Smooth muscle cell of the brain vasculature (primary cell): Measurements from ENCODE around the gene PKIG.
"Not testable (repeated sequence)": the region's sequence is repeated elsewhere in the genome, so short reads cannot be mapped to it uniquely, and the experiment has no call there.

Experiments
- DNase-seq: peaks from one replicate; pipeline ENCODE4 v3.0.0-alpha.2; 2012; ENCODE audit warnings: low read depth, low spot score

Gene PKIG

DNA sequence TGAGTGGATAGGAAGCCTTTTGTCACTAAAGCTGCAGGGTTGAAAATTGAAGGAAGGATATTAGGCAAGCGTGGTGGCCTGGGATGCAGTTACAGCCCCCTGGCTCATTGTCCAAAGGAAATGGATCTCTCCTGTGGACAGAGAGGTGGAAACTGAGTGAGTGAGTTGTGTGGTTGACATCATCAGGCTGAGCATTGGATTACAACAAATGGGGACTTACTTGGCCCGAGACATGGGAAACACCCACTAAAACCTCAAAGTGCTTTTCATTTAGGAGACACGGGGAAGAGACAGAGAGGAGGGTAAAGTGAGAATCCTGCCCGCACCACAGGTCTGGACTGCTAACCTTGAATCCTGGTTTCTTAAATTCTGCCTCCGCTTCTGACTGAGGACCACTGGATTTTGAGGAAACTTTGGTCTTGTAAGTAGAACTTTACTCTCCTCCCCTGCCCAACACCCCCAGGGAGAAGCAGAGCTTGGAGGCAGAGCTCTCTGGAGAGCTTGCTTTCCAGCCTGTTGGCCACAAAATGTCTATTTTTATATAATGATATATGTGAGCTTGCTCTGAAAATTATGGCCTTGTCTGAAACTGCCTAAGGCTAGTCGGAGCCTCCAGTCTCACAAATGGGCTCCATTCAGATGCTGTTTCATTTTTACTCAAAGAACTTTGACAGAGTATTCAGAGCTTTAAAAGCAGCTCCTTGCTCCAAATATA lies at the start of gene PKIG:
Gene PKIG (plus strand): TSS at position 269 of the 715 bp plus-strand sequence. CDS start 31,978 bp downstream, outside the sequence.
- DNase-seq: no peak

DNA sequence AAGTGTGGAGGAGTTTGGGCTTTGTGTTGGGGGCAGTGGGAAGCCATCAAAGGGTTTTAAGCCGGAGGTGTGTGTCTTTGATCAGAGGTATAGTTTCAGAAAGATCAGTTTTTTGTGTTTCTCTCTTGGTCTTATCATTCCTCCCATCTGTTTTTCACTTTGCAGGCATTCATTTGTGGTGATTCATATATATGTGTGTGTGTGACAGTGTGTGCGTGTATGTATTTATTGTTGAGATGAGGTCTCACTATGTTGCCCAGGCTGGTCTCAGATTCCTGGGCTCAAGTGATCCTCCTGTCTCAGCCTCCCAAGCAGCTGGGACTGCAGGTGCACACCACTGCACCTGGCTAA lies 49.4 kb upstream of the PKIG start:
- DNase-seq: no peak

DNA sequence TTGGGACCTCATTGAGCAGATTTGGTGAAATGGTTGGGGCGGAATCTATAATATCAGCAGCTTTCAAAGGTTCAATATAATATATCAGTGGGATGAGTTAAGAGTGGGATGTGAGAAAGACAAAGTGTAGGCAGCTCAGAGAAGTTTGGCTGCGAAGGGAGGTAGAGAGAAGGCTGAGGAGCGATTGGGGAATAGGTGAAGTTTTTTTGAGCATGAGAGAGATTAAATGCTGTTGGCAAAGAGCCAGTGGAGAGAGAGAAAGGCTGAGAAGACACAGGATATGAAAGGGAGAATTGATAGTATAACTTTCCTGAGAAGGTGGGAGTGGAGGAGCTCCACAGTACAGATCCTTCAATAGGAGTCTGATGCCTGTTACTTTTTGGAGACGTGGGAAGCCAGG lies 48.5 kb upstream of the PKIG start:
- DNase-seq: no peak

DNA sequence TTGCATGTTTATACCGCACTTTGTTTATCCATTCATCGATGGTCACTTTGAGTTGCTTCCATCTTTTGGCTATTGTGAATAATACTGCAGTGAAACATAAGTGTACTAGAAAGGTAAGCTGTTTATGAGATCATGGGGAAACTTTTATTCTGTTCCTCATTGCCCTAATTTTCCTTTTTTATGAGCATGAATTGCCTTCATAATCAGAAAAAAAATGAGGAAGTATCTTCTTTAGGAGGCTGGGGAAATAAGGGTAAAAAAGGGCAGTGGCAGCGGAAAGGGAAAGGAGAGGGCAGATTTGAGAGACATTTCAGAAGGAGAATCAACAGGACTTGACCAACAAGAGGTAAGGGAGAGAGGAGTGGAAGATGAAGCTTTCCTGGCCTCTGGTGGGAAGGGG lies 46.2 kb upstream of the PKIG start:
- no peak for DNase-seq

DNA sequence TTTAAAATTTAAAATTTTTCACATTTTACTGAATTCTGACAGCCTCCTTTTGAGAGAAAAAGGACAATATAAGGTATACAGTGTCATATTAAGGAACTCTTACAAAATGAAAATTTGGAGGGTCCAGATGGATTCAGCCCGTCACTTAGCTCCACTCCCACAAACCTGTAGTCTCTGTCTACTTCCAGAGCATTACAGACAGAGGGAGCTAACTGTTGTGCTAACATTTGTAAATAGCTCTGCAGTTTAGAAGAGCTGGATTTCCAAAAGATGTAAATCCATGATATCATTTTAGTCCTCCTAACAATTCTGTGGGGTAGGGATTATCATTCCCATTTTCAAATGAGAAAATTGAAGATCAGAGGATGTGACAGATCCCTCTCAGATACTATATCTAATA lies 44.4 kb upstream of the PKIG start:
- DNase-seq: no peak

DNA sequence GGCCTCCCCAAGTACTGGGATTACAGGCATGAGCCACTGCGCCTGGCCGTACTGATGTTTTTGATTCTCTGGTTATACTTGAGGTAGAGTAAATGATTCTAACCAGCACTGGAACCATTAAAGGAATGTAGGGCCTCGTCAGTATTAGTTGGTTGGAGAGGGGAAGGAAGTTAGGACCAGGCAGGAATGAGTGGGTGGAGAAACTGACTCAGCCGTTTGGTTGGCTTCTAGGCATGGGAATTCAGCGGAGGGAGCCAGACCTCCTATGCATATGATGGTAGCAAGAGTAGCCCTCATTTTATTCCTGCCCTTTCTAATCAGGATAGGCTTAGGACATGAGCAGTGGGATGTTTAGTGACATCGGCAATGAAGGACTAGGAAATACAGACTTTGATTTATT lies 41.5 kb upstream of the PKIG start:
- DNase-seq: no peak

DNA sequence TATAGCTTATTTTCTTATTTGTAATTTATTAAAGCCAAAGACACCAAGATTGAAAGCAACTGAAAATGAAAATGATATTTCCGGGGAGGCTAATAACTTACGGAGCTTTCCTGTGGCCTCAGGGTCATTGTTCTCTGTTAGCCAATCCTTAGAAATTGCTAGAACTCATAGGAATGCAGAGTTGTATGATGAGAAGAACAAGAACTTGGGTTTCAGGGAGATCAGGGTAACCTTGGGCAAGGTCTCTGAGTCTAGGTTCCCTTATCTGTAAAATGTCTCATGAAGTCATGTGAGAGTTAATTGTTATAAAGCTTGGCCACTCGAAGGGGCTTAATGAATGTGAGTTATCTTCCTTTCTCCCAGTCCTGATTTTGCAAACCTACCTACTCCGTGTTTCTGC lies 40.4 kb upstream of the PKIG start:
- DNase-seq: no peak

DNA sequence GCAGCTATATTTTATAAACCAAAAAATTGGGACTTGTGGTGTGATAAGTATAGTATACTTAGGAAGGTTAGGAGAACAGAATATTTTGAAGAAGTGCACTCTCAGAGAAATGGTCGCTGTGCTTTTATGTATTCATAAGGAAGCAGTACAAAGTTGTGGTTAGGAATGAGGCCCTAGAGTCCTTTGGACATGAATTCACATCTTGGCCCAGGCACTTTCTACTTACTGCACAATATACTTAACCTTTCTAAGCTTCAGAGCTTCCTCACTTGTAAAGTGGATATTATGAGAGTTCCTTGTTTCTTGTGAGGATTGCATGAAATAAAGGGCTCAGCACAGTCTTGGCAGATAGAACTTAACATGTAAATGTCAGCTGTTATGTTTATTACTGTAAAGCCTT lies 39.5 kb upstream of the PKIG start:
- DNase-seq: no peak

DNA sequence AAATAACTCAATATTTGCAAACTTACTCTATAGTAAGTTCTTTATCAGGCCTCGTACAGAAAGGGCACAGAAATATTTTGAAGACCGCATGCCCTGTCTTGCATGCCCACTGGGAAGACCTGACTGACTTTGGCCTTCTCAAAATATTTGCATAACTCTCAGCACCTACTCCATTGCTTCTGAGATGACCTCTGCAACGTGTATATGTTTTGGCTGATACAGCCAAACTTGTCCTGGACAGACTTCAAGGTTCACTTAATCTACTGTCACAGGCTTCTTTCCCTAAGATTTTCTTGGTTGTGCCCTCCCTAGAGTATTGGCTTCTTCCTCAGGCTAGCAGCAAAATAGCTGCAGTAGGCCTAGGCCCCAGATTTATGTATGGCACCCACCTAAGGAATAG lies 39.0 kb upstream of the PKIG start:
- no peak for DNase-seq

DNA sequence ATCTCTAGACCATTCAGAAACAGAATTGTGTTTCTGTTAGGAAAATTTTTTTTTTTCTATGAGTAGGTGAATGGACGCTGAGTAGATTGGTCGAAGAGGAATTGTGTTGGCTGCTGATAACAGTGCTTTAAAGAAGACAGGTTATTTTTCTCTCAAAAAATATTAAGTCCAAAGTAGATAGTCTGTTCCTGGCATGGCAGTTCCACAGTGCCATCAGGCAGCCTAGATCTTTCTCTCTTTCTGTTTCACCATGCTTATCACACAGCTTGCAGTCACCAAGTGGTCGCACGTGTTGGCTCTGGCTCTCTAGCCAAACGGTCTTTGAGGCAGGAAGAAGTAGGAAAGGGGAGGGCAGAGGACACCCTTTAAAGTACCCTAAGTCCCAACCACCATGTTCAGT lies 38.1 kb upstream of the PKIG start:
- DNase-seq: no peak

DNA sequence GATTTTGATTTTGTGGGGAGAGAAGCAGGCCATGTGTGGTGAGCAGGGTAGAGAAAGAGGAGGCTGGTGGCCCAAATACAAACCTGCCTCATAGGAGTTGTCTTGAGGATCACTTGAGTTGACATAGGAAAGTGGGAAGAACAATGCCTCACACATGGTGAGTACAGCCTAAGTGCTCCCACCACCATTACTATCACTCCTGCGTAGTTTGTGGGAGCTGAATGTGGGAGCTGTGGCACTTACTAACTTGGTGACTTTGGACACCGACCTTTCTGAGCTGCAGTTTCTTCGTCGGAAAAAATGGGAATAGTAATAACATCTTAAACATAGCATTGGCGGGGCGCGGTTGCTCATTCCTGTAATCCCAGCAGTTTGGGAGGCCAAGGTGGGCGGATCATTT lies 35.0 kb upstream of the PKIG start:
- DNase-seq: no peak

DNA sequence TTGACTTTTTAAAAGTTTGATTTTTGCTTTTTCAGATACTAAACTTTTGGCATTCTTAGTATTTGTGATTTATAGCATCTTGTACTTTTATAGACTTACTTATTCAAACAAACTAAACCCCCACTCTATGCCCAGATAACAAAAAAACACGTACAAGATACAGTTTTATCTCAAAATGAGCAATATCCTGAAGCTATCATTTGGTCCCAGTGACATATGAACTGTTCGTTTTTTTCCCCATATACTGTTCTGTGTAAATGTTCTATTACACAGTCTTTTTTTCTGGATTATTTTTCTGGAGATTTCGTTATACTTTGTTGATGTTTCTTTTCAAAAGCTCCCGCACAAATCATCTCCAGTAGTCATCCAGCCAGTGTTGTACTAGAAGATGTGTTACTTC lies 33.3 kb upstream of the PKIG start:
- DNase-seq: no peak

DNA sequence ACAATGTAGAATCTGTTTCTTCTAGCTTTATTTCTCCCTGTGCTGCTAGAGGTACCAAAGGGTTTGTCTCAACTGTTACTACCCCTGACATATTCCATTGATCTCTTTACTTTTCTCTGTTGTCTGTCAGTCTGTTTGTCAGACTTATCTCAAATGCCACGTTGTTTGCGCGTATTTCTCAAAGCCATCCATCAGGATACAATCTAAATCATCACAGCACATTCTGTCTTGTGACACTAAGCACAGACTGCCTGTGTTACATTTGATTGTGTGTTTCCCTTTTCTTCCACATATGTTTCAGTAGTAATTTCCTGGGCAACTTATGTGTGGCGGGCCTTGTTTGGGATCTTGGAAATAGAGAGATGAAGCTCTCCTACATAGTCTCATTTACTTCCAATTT lies 30.3 kb upstream of the PKIG start:
- no peak for DNase-seq

DNA sequence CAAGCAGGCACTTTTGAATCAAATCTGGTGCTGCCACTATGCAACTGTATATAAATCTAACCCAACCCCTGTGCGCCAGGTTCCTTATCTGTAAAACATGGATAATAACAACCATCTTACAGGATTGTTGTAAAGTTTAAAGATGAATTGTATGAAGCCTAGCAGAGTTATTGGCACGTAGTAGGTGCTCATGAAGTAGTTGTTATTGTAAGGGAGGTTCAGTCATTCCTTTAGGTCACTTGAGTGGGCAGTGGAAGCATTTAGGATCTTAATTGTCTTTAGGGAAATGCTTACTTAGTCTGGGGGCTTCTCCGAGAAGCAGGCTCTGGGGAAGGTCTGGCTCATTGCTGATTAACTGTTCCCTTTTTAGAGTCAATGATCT lies 29.8 kb upstream of the PKIG start:
- DNase-seq: no peak

DNA sequence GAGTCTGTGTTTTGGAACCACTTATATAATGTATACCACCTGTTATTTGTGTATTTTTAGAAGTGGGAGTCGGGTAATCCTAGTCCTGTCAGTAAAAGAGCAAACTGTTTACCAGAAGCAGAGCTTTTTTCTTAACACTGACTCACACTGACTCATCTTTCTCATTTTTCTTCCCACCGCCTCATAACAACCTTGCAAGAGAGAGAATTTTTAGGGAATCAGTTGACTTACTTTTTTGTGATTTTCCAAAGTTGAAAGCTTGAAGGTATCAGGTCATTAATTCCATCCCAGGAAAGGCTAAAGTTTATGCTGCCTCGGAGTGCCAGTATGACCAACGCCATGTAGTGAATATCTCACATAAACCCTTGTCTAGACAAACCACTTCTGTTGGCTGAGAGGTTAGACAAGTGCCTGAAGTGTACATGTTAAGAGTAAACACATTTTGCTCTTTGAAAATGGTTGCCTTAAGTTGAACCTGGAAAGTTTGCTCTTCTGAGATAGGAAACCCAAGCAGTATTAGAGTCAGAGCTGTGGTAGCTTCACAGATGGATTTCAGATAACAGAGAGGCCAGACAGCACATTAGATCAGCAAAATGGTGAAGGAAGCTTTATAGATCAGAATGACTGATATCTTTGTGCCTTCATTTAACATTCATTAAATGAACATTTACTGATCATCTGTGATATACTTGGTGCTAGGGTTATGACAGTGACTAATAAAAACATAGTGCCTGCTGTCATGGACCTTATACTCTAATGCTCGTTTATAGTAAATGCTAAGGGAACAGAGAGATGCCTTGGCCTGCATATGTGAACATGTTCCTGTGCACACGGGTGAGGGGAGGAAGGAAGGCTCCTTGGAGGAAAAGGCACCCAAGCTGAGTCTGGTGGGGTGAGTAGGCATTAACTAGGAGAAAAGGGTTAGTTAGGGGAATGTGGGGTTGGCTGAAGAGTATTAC lies 29.1 kb upstream of the PKIG start:
- no peak for DNase-seq

DNA sequence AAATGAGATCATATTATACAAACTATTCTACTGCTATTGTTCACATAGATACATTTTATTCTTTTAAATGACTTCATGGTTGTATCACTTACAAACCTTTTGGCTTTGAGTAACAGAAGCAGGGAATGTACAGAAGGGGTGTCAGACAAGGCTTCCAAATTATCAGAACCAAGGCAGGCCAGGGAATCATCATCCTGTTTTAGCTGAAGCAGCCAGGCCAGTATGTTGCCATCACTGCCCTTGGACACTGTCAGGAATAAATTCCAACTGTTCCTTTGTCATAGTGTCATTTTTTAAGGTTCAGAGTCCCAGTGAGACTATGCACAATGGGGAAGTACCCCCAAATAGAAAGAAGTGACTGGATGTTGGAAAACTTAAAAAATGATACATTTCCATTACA lies 23.1 kb upstream of the PKIG start:
- DNase-seq: no peak

DNA sequence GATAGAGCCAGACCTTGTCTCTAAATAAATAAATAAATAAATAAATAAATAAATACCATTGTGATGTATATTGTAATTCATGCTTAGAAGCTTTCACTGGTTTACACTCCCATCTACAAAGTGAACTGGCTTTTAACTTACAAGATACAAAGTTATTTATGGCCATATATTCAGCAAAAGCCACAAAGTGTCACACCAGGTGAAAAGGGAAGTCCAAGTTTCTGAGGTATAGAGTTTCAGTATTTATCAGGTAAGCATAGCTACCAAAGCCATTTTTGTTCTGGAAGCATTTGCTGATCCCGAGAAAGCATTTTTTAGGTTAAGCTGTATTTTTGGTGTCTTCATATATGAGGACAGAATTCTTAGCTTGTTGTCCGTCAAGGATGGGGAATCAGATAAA lies 22.1 kb upstream of the PKIG start:
- DNase-seq: no peak

DNA sequence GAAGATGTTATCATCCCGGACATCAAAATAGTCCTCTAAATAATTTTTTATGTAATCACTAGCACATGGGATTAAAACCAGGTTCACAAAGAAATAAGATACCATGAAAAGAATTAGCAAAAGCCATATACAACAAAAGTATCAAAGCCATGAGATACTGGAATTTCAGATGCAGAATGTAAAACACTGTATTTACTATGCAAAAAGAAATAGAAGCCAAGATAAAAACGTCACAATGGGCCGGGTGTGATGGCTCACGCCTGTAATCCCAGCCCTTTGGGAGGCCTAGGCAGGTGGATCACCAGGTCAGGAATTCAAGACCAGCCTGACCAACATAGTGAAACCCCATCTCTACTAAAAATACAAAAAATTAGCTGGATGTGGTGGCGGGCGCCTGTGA lies 21.6 kb upstream of the PKIG start:
- DNase-seq: not testable (repeated sequence)

DNA sequence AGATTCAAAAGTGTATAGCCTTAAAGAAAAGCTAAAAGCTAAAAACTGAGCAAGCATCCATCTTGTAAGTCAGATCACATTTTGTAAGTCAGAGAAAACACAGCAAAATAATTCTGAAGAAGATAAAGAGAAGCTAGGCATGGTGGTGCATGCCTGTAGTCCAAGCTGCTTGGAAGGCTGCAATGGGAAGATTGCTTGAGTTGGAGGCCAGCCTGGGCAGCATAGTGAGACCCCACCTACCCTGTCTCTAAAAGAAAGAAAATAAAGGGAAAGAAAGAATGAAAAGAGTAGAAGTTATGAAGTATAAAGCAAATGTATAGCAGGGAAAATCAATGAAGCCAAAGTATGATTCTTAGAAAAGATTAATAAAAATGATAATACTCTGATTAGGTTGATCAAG lies 20.5 kb upstream of the PKIG start:
- no peak for DNase-seq

DNA sequence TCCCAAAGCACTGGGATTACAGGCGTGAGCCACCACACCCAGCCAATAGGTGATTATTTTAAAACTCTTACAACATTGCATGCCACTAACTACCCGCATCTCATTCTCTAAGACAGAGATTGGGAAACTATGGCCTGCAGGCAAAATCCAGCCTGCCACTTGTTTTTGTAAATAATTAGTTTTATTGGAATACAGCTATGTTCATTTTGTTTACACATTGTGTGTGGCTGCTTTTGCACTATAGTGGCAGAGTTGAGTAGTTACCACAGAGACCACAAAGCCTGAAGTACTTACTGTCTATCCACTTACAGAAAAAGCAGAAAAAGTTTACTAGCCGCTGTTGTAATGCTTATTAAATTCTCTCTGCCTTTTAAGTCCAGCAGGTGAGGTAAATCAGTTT lies 16.4 kb upstream of the PKIG start:
- no peak for DNase-seq

DNA sequence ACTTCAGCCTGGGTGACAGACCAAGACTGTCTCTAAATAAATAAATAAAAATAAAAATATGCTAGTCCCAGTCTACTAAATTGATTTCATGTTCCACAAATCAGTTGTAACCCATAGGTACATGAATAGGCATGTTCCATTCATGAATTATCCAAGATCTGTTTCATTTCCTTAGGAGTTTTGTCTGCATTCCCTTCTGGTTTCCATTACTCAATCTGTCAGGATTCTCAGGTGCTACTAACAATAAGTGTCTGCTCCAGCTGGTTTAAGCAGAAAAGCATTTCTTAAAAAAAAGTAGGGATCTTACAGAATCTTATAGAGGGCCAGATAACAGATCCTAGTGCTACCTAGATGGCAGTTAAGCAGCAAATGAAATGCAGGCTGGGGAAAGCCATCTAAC lies 15.6 kb upstream of the PKIG start:
- no peak for DNase-seq

DNA sequence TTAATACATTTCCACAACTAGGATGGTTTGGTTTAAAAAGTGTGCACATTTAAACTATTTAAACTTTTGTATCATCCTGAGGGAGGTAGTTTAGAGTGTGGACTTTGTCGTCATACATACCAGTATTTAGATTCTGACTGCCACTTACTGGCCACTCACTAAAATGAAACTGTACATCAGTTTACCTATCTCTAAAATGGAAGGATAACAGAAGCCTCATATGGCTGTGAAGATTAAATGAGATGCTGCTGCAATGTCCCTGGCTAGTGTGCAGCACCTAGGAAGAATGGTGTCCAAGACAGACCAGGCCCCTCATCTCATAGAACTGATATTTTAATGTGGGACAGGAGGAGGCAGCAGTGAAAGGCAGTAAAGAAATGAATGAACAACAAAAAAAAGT lies 12.0 kb upstream of the PKIG start:
- no peak for DNase-seq

DNA sequence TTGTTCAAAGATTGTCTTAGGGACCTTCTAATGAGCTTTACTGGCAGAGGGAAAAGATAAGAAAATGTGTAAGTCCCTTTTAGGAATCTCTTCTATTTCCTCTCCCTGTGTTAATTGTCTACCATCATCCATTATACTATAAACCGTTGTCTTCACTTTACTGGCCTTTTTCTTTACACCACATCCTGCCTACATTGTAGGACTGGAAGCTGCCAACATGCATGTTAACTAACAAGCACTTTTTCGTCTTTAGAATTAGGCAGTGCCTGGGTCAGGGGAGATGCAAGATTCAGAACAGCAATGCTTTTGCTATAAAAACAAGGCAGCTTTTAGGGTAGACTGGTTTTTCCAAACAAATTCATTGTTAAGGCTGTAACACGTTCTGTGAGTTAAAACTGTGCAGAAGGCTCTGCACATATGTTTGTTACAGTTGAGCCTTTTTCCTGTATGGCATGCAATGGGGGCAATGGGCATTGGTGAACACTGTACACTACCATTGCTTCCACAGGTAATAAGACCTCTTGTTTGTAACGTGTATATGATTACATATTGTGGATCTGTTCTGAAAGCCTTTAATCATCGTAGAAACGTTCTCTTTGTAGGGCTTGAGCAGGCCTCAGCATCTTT lies 10.9 kb upstream of the PKIG start:
- no peak for DNase-seq
